Measurements from ENCODE around the gene NFIB. TPM values are rescaled to one million over a fixed set of nuclear protein-coding genes. Genes with fewer than 3 reads are reported as not detected.

The NFIB gene
- total and polyA plus RNA-seq, 7 experiments from 2014 or later, result 0.32 TPM; not detected in 6

DNA sequence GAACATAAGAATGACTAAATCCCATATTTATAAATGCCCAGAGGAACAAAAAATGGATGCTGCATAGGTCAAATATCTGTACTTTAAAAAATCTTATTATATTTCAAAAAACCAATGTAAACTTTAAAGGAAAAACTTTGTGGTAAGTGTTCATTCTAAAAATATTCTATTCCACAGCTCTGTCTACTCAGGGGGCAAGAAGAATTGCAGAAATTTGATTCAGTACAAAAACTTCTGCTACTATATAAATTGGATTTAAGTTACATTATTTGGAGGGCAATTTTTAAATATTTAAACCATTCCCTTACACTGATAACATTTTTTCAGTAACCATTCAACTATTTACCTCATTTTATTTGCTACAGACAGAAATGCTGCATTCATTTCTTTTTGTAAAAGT lies 32.1 kb downstream of the NFIB start:
- intact Hi-C loops (cut with micrococcal nuclease), result no loop called here
- no peaks in the 10 kb centered on the region for H3K4me1 ChIP-seq (ENCODE audit: control insufficient read depth in 2 of 2, insufficient read depth in 2 of 2, low read length in 2 of 2)
- Mint-ChIP-seq H3K4me1 (no peaks in the 10 kb centered on the region), H3K4me3 (no peak overlapping the region), H3K36me3 (no peaks in the 10 kb centered on the region), H3K9me3 (peaks cover 0 to 13% (median 0%) of the 10 kb centered on the region in 11 donors), H3K27ac (no peak overlapping the region), H3K27me3 (peaks cover 4 to 32% (median 17%) of the 10 kb centered on the region in 5 donors)
- no peaks in the 10 kb centered on the region for H3K27me3 ChIP-seq (ENCODE audit: control insufficient read depth in 2 of 2, insufficient read depth in 2 of 2, low read length in 2 of 2)
- no peak overlapping the region for H3K4me3 ChIP-seq (ENCODE audit: low read length)
- H3K36me3 ChIP-seq (ENCODE audit: control insufficient read depth in 2 of 3, insufficient read depth in 3 of 3, low read length in 3 of 3), result no peaks in the 10 kb centered on the region
- no peak for DNase-seq
- H3K9me3 ChIP-seq (ENCODE audit: control insufficient read depth in 2 of 3, low read length in 3 of 3), result no peaks in the 10 kb centered on the region
- POLR2A ChIA-PET, result no interaction called here
- no peak overlapping the region for H3K27ac ChIP-seq (ENCODE audit: low read depth, low read length)
- CTCF ChIA-PET, result no interaction called here
- ATAC-seq, result no peak

GRCh38 chr9:14281136-14281795 lies 32.7 kb downstream of the NFIB start:
- Histone ChIP-seq H3K27ac (ENCODE audit: low read depth, low read length) (no peak overlapping the region), H3K4me3 (ENCODE audit: low read length) (no peak overlapping the region), H3K9me3 (ENCODE audit: control insufficient read depth in 2 of 3, low read length in 3 of 3) (no peaks in the 10 kb centered on the region), H3K27me3 (ENCODE audit: control insufficient read depth in 2 of 2, insufficient read depth in 2 of 2, low read length in 2 of 2) (no peaks in the 10 kb centered on the region), H3K36me3 (ENCODE audit: control insufficient read depth in 2 of 3, insufficient read depth in 3 of 3, low read length in 3 of 3) (no peaks in the 10 kb centered on the region), H3K4me1 (ENCODE audit: control insufficient read depth in 2 of 2, insufficient read depth in 2 of 2, low read length in 2 of 2) (no peaks in the 10 kb centered on the region)
- no peak for DNase-seq
- no peaks in the 10 kb centered on the region for H3K4me1 Mint-ChIP-seq
- ChIA-PET CTCF (no interaction called here), POLR2A (no interaction called here)
- H3K36me3 Mint-ChIP-seq, result no peaks in the 10 kb centered on the region
- H3K27me3 Mint-ChIP-seq, result peaks cover 4 to 28% (median 17%) of the 10 kb centered on the region in 5 donors
- ATAC-seq, result no peak
- H3K27ac Mint-ChIP-seq, result no peak overlapping the region
- peaks cover 0 to 13% (median 0%) of the 10 kb centered on the region in 11 donors for H3K9me3 Mint-ChIP-seq
- H3K4me3 Mint-ChIP-seq, result no peak overlapping the region
- intact Hi-C loops (cut with micrococcal nuclease), result no loop called here

DNA sequence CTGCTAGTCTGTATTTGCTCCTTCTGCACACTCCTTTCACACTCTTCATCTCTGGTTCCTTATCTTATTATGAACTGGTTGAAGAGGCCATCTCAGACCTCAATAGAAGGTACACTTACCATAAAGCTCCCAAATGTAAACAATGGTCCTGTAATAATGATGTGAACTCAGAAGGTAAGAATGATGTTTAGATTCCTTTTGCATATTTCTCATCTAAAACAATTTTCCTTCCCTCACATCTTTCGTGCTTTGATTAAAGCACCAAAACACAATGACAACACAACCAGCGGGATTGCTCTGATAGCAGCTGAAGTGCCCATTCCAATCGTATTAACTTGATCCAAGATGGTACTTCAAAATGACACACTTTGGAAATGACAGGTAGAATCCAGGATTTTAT lies 34.3 kb downstream of the NFIB start:
- H3K36me3 Mint-ChIP-seq, result no peaks in the 10 kb centered on the region
- no peaks in the 10 kb centered on the region for H3K27me3 ChIP-seq (ENCODE audit: control insufficient read depth in 2 of 2, insufficient read depth in 2 of 2, low read length in 2 of 2)

DNA sequence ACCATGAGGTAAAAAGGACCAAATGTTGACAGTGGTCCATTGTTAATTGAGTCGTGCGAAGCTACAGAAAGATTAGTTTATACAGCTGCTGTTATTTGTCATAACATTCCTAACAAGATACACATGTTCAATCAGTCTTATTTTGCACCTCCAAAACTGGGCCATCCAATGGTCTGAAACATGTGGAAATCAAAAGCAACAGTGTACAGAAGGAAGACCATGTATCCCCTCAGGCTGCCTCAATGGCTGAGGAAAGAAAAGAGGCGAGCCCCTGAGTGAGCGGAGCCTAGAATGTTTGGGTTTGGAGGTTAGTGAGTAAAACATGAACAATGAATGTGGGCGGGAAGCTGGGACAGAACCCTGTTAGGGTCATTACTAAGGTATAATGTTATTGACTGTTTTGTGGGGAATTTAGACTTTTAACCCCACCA lies 35.6 kb downstream of the NFIB start:
- Histone ChIP-seq H3K27ac (ENCODE audit: low read depth, low read length) (no peak overlapping the region), H3K4me3 (ENCODE audit: low read length) (no peak overlapping the region), H3K36me3 (ENCODE audit: control insufficient read depth in 2 of 3, insufficient read depth in 3 of 3, low read length in 3 of 3) (no peaks in the 10 kb centered on the region), H3K4me1 (ENCODE audit: control insufficient read depth in 2 of 2, insufficient read depth in 2 of 2, low read length in 2 of 2) (no peaks in the 10 kb centered on the region), H3K9me3 (ENCODE audit: control insufficient read depth in 2 of 3, low read length in 3 of 3) (no peaks in the 10 kb centered on the region), H3K27me3 (ENCODE audit: control insufficient read depth in 2 of 2, insufficient read depth in 2 of 2, low read length in 2 of 2) (no peaks in the 10 kb centered on the region)
- ATAC-seq, result no peak
- DNase-seq, result no peak
- Mint-ChIP-seq H3K36me3 (no peaks in the 10 kb centered on the region), H3K27me3 (peaks cover 11 to 49% (median 27%) of the 10 kb centered on the region in 5 donors), H3K4me1 (peaks cover 0 to 6% (median 0%) of the 10 kb centered on the region in 7 donors), H3K9me3 (peaks cover 0 to 18% (median 0%) of the 10 kb centered on the region in 11 donors), H3K4me3 (no peak overlapping the region), H3K27ac (no peak overlapping the region)
- intact Hi-C loops (cut with micrococcal nuclease), result no loop called here
- POLR2A ChIA-PET, result no interaction called here
- CTCF ChIA-PET, result no interaction called here

More for the DNA sequence above, 34.3 kb downstream of the NFIB start:
- POLR2A ChIA-PET, result no interaction called here
- Histone ChIP-seq H3K36me3 (ENCODE audit: control insufficient read depth in 2 of 3, insufficient read depth in 3 of 3, low read length in 3 of 3) (no peaks in the 10 kb centered on the region), H3K4me3 (ENCODE audit: low read length) (no peak overlapping the region), H3K9me3 (ENCODE audit: control insufficient read depth in 2 of 3, low read length in 3 of 3) (no peaks in the 10 kb centered on the region), H3K27ac (ENCODE audit: low read depth, low read length) (no peak overlapping the region), H3K4me1 (ENCODE audit: control insufficient read depth in 2 of 2, insufficient read depth in 2 of 2, low read length in 2 of 2) (no peaks in the 10 kb centered on the region)
- CTCF ChIA-PET, result no interaction called here
- H3K27me3 Mint-ChIP-seq, result peaks cover 4 to 39% (median 18%) of the 10 kb centered on the region in 5 donors
- H3K4me1 Mint-ChIP-seq, result no peaks in the 10 kb centered on the region
- DNase-seq, result no peak
- no peak overlapping the region for H3K4me3 Mint-ChIP-seq
- intact Hi-C loops (cut with micrococcal nuclease), result no loop called here
- ATAC-seq, result no peak
- H3K9me3 Mint-ChIP-seq, result peaks cover 0 to 13% (median 0%) of the 10 kb centered on the region in 11 donors
- H3K27ac Mint-ChIP-seq, result no peak overlapping the region

DNA sequence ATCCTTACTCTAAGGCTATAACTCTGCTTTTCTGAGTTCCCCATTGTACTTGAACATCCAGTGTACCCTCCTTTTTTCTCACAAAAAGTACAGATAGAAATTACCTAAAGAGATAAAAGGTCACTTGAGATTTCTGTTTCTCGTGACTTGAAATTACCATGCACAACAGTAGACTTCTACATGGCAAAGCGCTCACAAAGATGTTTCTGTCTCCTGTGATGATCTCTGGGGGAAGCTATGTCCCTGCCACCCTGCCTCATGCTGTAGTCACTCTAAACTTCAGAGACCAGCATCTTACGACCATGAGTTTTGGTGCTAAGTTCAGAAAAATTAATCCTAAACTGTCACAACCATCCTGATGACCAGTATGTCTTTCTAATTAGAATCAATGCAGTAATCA lies 36.2 kb downstream of the NFIB start:
- no peaks in the 10 kb centered on the region for H3K4me1 ChIP-seq (ENCODE audit: control insufficient read depth in 2 of 2, insufficient read depth in 2 of 2, low read length in 2 of 2)
- intact Hi-C loops (cut with micrococcal nuclease), result no loop called here
- H3K36me3 ChIP-seq (ENCODE audit: control insufficient read depth in 2 of 3, insufficient read depth in 3 of 3, low read length in 3 of 3), result no peaks in the 10 kb centered on the region
- no peaks in the 10 kb centered on the region for H3K27me3 ChIP-seq (ENCODE audit: control insufficient read depth in 2 of 2, insufficient read depth in 2 of 2, low read length in 2 of 2)
- H3K27ac Mint-ChIP-seq, result no peak overlapping the region
- DNase-seq, result no peak
- H3K27ac ChIP-seq (ENCODE audit: low read depth, low read length), result no peak overlapping the region
- no peak overlapping the region for H3K4me3 ChIP-seq (ENCODE audit: low read length)
- peaks cover 0 to 6% (median 0%) of the 10 kb centered on the region in 7 donors for H3K4me1 Mint-ChIP-seq
- H3K4me3 Mint-ChIP-seq, result no peak overlapping the region
- ChIA-PET CTCF (no interaction called here), POLR2A (no interaction called here)
- H3K27me3 Mint-ChIP-seq, result peaks cover 16 to 47% (median 31%) of the 10 kb centered on the region in 5 donors
- H3K36me3 Mint-ChIP-seq, result no peaks in the 10 kb centered on the region
- no peaks in the 10 kb centered on the region for H3K9me3 ChIP-seq (ENCODE audit: control insufficient read depth in 2 of 3, low read length in 3 of 3)
- no peak for ATAC-seq
- H3K9me3 Mint-ChIP-seq, result peaks cover 0 to 18% (median 0%) of the 10 kb centered on the region in 11 donors

- POLR2A ChIA-PET, result no interaction called here
These were observed 36.7 kb downstream of the NFIB start for GRCh38 chr9:14277244-14277643.

GRCh38 chr9:14275331-14275730 lies 38.6 kb downstream of the NFIB start:
- CTCF ChIA-PET, result no interaction called here
- intact Hi-C loops (cut with micrococcal nuclease), result no loop called here
- no peak for DNase-seq

More at GRCh38 chr9:14277244-14277643, 36.7 kb downstream of the NFIB start:
- Histone ChIP-seq H3K4me3 (ENCODE audit: low read length) (no peak overlapping the region), H3K9me3 (ENCODE audit: control insufficient read depth in 2 of 3, low read length in 3 of 3) (no peaks in the 10 kb centered on the region), H3K27me3 (ENCODE audit: control insufficient read depth in 2 of 2, insufficient read depth in 2 of 2, low read length in 2 of 2) (no peaks in the 10 kb centered on the region), H3K4me1 (ENCODE audit: control insufficient read depth in 2 of 2, insufficient read depth in 2 of 2, low read length in 2 of 2) (no peaks in the 10 kb centered on the region), H3K36me3 (ENCODE audit: control insufficient read depth in 2 of 3, insufficient read depth in 3 of 3, low read length in 3 of 3) (no peaks in the 10 kb centered on the region), H3K27ac (ENCODE audit: low read depth, low read length) (no peak overlapping the region)
- H3K36me3 Mint-ChIP-seq, result no peaks in the 10 kb centered on the region
- intact Hi-C loops (cut with micrococcal nuclease), result no loop called here
- H3K27me3 Mint-ChIP-seq, result peaks cover 21 to 47% (median 36%) of the 10 kb centered on the region in 5 donors
- H3K4me3 Mint-ChIP-seq, result no peak overlapping the region
- H3K9me3 Mint-ChIP-seq, result peaks cover 0 to 18% (median 0%) of the 10 kb centered on the region in 11 donors
- ATAC-seq (no peak), DNase-seq (no peak)
- no peak overlapping the region for H3K27ac Mint-ChIP-seq
- CTCF ChIA-PET, result no interaction called here
- peaks cover 0 to 6% (median 0%) of the 10 kb centered on the region in 7 donors for H3K4me1 Mint-ChIP-seq

More at GRCh38 chr9:14275331-14275730, 38.6 kb downstream of the NFIB start:
- no peak for ATAC-seq
- H3K27me3 Mint-ChIP-seq, result peaks cover 23 to 49% (median 36%) of the 10 kb centered on the region in 5 donors
- no peak overlapping the region for H3K4me3 ChIP-seq (ENCODE audit: low read length)
- POLR2A ChIA-PET, result no interaction called here
- no peaks in the 10 kb centered on the region for H3K36me3 Mint-ChIP-seq
- no peaks in the 10 kb centered on the region for H3K27me3 ChIP-seq (ENCODE audit: control insufficient read depth in 2 of 2, insufficient read depth in 2 of 2, low read length in 2 of 2)
- peaks cover 0 to 18% (median 0%) of the 10 kb centered on the region in 11 donors for H3K9me3 Mint-ChIP-seq
- no peak overlapping the region for H3K27ac ChIP-seq (ENCODE audit: low read depth, low read length)
- H3K4me1 ChIP-seq (ENCODE audit: control insufficient read depth in 2 of 2, insufficient read depth in 2 of 2, low read length in 2 of 2), result no peaks in the 10 kb centered on the region
- no peak overlapping the region for H3K27ac Mint-ChIP-seq
- peaks cover 0 to 6% (median 0%) of the 10 kb centered on the region in 7 donors for H3K4me1 Mint-ChIP-seq
- H3K9me3 ChIP-seq (ENCODE audit: control insufficient read depth in 2 of 3, low read length in 3 of 3), result no peaks in the 10 kb centered on the region
- no peaks in the 10 kb centered on the region for H3K36me3 ChIP-seq (ENCODE audit: control insufficient read depth in 2 of 3, insufficient read depth in 3 of 3, low read length in 3 of 3)
- H3K4me3 Mint-ChIP-seq, result no peak overlapping the region

Data from naive thymus-derived CD4-positive, alpha-beta T cell (primary cell).